Activated effector memory CD4-positive, alpha-beta T cell treated with anti-CD3 and anti-CD28 coated beads, Interleukin-2, amount 50 U/mL, for 16 hours (primary cell): ENCODE results near the gene EFHC1.
"Not testable (repeated sequence)": the region's sequence is repeated elsewhere in the genome, so short reads cannot be mapped to it uniquely, and the experiment has no call there.

Experiments
- DNase-seq: peaks from one replicate; pipeline ENCODE4 v3.0.0-alpha.2; 2020

The EFHC1 gene

DNA sequence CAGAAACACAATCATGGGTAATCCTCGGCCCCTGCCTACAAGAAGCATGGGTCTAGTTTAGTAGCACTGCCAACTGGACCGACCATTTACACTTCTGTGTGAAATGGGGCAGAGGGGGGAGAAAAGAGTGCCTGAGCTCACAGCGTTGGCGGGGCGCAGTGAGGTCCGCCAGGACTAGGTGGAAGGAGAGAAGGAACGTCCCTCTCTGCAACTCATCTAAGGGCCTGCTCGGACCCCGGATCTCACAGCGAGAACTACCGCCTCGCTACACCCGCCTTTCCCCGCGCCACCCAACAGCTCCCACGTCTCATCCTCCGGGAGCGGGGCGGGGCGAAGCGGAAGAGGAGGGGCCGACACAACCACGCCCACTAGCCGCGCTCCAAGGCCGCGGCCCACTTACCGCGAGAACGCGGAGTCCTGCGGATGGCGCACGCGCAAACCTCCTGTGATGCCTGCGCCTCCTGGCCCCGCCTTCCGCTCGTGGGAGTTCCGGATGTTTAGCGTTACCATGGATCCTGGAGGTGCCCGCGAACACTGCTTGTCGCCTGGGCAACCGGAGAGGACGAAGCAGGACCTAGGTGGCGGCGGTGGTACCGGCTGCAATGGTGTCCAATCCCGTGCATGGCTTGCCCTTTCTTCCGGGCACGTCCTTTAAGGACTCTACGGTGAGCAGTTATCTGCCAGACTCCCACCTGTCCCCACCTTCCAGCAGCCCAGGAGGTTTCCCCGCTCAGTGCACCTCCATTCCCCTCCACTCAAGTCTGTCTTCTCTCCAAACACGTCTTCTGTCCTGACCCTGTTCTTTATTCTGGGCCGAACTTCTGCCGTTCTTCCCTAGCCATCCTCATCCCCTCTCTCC lies at the start of gene EFHC1:
TSS of gene EFHC1 (plus strand) at position 534 of the 859 bp plus-strand sequence. CDS start at position 603, 69 bp downstream.
- DNase-seq: peak; percentile 99

DNA sequence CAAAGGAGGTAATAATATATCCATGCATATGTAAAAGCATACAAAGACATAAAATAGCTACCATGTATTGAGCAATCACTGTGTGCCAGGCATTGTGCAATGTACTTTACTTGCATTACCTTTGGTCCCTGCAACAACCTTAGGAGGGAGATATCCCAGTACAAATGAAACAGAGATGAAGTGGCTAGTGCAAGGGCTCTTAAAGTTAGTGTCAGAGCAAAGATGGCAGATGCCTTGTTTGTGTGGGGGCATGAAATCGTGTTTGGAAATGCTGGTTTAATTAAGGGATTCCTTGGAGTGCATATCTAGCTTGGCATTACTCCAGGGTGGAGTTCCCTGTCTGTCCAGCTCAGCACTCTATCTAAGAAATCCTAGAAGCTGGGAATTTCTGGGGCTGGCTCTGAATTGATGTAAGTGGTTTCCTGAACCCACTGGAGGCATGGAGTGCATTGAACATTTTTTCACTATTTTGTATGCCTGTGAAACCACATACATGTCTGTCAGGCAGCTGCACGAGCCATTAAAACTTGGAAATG lies 48.4 kb upstream of the EFHC1 start:
- DNase-seq: no peak

- no peak for DNase-seq
Observed at GRCh38 chr6:52373151-52373690, 46.9 kb upstream of the EFHC1 start.

- no peak for DNase-seq
Observed at GRCh38 chr6:52374247-52374646, 45.9 kb upstream of the EFHC1 start.

DNA sequence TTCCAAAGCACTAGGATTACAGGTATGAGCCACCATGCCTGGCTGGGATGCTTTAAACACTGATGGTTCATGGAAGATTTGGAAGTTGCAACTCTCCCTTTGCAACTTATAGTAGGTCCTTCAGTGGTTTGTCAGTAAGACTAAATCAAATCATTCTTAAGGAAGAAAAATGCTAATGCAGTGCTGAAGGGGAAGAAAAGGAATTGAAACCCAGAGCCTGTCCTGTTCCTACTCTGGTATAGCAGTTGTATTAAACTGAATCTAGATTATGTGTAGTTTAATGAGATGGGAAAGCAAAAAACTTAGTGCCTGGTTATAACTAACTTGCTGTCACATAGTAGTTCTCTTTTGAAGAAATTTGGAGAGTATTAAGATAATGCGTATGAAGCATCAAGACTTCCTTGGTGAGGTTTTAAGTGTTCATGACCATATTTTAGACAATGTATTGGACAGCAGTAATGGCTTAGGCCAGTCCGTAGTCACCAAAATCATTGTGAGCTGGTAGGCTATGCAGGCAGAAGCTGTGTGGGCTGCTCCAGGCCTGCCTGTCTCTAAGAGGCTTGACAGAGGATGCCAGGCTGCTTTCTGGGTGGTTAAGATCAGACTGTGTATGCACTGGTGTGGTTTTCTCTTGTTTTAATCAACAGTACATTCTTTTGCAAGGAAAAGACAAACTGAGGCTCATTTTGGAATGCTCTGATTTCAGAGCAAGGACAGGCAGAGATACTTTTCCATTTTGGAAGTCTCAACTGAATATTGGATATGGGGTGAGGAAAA lies 44.2 kb upstream of the EFHC1 start:
- DNase-seq: no peak

GRCh38 chr6:52376763-52377162 lies 43.4 kb upstream of the EFHC1 start:
- DNase-seq: no peak

DNA sequence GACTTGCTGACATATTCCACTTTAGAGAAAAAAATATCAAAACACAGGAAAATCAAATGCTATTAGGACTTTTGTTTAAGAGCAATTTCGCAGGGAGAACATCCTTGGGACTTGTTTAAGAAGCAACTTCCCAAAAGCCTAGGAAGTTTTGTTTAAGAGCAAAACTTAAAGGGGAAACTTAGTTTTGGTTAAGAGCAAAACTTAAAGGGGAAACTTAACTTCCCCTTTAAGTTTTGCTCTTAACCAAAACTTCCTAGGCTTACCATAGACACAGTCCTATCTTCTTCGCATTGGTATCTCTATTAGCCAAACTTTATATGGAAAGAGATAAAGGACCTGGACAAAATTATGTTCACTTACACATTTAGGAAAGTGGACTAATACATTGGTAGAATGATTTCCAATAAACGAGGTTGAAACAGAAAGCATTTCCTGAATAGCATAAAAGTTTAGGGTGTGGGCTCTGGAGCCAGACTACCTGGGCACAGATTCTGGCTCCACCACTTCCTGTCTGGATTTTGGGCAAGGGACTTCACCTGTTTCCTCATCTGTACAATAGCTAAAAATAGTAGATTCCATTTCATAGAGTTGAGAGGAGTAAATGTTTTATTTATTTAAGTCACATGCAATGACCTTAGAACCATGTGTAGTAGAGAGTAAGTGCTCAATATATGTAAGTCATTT lies 42.5 kb upstream of the EFHC1 start:
- no peak for DNase-seq

- DNase-seq: no peak
Observed at GRCh38 chr6:52381249-52381648, 38.9 kb upstream of the EFHC1 start.

- no peak for DNase-seq
Observed at GRCh38 chr6:52384145-52384766, 35.9 kb upstream of the EFHC1 start.

DNA sequence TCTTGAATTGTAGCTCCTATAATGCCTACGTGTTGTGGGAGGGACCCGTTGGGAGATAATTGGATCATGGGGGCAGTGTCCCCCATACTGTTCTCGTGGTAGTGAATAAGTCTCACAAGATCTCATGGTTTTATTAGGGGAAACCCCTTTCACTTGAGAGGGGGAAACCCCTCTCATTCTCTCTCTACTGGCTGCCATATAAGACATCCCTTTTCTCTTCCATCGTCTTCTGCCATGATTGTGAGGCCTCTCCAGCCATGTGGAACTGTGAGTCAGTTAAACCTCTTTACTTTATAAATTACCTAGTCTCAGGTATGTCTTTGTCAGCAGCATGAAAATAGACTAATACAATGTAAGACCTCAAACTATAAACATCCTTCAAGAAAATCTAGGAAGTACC lies 35.1 kb upstream of the EFHC1 start:
- DNase-seq: no peak

GRCh38 chr6:52388119-52388518 lies 32.0 kb upstream of the EFHC1 start:
- DNase-seq: not testable (repeated sequence)

- no peak for DNase-seq
Observed at GRCh38 chr6:52388790-52389189, 31.4 kb upstream of the EFHC1 start.

DNA sequence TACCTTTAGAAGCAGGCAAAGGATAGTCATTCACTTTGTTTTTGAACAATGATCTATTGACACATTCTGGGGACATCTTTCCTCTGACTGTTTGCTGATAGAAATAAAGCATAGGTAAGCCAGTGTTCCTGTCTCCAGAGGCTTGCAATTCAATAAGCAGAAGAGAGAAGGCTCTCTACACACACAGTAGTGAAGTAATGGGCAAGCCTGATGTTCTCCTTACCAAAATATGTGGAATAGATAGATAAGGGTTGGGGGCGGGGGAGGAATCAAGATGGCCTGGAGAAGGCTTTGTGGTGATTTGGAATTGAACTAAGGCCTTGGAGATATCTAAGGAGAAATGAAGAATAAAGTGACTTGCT lies 30.9 kb upstream of the EFHC1 start:
- no peak for DNase-seq

- DNase-seq: peak; percentile 83
Observed at GRCh38 chr6:52389626-52390360, 30.3 kb upstream of the EFHC1 start.

GRCh38 chr6:52390361-52390727 lies 29.8 kb upstream of the EFHC1 start:
- DNase-seq: peak; percentile 79

DNA sequence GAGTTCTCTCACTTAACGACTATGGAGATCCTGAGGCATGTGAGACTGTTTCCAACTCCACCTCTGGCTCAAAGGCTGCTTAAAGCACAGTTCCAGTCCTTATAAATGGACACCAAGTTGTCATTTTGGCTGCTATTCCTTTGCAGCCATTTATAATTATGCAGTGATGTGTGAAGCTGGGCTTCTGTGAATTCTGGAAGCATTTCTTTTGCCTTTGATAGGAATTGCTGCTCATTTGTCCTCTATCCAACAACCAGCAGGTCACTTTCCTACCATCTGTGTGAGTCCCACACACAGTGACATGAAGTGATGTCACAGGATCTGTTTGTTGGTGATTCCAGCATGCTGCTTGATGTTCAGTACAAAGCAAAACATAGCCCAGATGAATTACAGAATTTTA lies 28.5 kb upstream of the EFHC1 start:
- DNase-seq: no peak

DNA sequence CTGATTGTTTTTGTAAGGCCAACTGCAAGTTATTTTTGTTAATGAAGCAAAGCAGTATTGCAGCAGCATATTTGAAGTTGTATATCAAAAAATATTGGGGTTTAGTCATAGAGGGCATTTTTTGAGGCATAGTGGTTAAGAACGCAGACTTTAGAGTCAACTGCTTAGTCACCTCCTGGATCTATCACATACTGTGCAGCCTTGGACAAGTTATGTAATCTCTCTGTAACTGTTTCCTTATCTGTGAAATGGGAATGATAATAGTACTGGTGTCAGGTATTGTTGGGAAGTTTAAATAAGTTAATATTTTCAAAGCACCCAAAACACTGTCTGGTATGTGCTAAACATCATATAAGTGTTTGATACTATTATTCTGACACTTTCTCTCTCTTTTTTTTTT lies 27.2 kb upstream of the EFHC1 start:
- no peak for DNase-seq

DNA sequence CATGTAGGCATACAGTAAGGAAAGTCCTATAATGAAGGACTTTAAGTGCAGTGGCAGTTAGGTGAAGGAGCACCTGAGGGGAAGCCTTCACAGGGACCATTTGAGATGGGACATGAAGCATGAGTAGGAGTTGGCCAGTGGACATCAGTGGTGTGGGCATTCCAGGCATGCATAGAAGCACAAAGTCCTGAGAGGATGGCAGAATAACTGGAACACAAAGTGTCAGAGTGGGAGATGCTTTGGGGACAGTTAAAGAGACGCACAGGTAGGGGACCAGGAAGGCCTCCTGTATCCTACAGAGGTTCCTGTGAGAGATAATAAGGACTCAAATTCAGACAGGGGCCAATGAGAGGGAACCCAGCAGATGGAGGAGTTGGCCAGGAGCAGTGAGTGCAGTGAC lies 26.4 kb upstream of the EFHC1 start:
- no peak for DNase-seq

DNA sequence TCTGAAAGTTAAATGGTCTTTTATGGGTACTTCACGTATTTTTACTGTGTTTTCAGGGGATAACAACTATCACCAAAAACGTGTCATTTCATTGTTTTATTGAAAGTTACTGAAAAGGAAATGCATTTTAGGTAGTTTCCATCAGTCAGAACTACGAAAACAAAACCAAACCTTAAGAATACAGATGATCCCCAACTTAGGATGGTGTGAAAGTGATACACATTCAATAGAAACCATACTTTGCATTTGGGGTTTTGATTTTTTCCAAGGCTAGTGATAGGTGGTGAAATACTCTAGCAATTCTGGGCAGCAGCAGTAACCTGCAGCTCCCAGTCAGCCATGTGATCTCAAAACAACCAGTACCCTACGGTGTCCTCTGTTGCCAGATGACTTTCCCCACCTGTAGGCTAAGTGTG lies 25.9 kb upstream of the EFHC1 start:
- DNase-seq: no peak

DNA sequence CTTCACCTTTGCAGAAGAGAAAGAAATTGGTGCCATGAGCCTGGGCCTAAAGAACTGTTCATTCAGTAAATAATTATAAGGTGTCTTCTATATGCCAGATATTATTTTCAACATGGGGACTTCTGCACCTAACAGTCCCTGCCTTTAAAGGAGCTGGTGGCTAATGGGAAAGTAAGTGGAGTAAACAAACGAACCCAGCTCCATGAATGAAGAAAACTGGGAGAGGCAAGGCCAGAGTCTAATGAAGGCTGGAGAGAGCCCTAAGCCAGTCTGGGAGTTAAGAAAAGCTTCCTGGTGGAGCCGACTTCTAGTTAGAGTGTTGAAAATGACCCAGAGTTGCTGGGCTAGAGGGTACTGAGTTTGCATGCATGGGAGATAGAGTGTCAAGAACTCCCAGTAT lies 24.2 kb upstream of the EFHC1 start:
- no peak for DNase-seq

DNA sequence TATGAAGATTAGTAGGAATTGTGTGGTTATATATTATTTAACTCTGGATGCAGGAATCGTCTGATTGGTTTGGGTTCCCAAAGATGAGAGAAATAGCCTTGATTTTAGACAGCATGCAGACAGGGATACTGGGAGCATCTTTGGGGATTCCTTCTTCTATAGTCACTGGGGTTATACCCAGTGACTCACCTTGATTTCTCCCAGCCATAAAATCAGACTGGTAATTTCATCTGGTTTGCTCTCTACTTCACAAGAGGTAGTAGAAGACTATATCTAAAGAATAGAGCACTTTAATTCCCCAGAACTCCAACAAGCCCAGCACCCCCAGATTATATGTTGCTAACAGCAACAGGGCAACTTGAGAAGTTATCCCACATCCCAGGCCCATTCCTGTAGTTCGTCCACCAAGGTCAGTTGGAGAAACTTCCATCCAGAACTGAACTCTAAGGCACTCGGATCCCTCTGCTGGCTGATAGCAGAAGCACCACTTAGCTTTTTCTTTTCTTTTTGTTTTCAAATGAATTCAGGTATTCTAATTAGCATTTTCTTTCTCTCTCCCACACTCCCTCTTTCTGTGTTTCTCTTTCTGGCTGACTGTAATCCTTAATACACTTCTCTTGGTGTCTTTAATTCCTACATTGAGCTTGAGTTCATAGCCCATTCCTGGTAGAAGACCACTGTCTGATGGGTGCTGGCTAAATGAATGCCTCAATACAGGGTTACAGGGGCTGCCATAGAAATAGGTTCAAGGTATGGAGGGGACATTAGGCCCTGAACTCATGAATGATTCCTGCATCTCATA lies 20.4 kb upstream of the EFHC1 start:
- peak; percentile 70 for DNase-seq
